Endothelial cell of umbilical vein (primary cell): ENCODE results near the gene HNRNPDL. TPM values are rescaled to one million over a fixed set of nuclear protein-coding genes. Genes with fewer than 3 reads are reported as not detected.

Experiments
- BruUV-seq: library from RNA; stranded (reverse); fragments of 400-500 nt; replicated peaks from 2 replicates; lab custom pipeline; 2021; lab: Mats Ljungman, UMichigan
- CTCF ChIA-PET: fragments of 300-600, 350-600 bp; sonication (Branson Sonifier 250); formaldehyde crosslinking; loops from one replicate; lab custom pipeline; 2021; ENCODE audit warnings: antibody characterized with exemption, inconsistent platforms; lab: Charles Lee
- POLR2A ChIA-PET: fragments of 300-600, 350-600 bp; sonication (Branson Sonifier 250); formaldehyde crosslinking; loops from one replicate; lab custom pipeline; 2021; ENCODE audit warnings: antibody characterized with exemption, inconsistent platforms; lab: Charles Lee
- DNase-seq: peaks from one replicate; pipeline ENCODE4 v3.0.0-alpha.2; 2011; ENCODE audit warnings: low read depth, low spot score
- FAIRE-seq: peaks from 2 replicates; lab custom pipeline; 2011; peaks lifted over from hg19 to GRCh38; lab: Jason Lieb, UNC
- H2AFZ ChIP-seq: 2 replicates; pipeline ENCODE4 v1.6.0; 2012; ENCODE audit warnings: low read depth, low read length, control low read depth, inconsistent platforms
- H3K27ac ChIP-seq: 2 replicates; pipeline ENCODE4 v1.5.1; 2011; ENCODE audit warnings: low read depth, mild to moderate bottlenecking, control low read depth, low read length, moderate library complexity; ENCODE audit not compliant: insufficient read depth
- H3K27me3 ChIP-seq, 2 experiments: 2 replicates each; pipeline versions ENCODE4 v1.6.0 to v1.6.1; 2011; ENCODE audit warnings: low read length in 2 of 2, mixed read lengths in 1 of 2; ENCODE audit not compliant: control insufficient read depth in 2 of 2, insufficient read depth in 2 of 2
- H3K36me3 ChIP-seq, 2 experiments: 2 replicates in 1 of 2; 3 replicates in 1 of 2; pipeline ENCODE4 v1.5.1; 2011; ENCODE audit warnings: low read length in 2 of 2, mild to moderate bottlenecking in 1 of 2, moderate library complexity in 1 of 2; ENCODE audit not compliant: control insufficient read depth in 2 of 2, insufficient read depth in 2 of 2; ENCODE audit errors: extremely low read depth in 1 of 2
- H3K4me1 ChIP-seq: 3 replicates; pipeline ENCODE4 v1.5.1; 2011; ENCODE audit warnings: mild to moderate bottlenecking, low read length; ENCODE audit not compliant: control insufficient read depth, insufficient read depth; ENCODE audit errors: extremely low read depth
- H3K4me2 ChIP-seq: 2 replicates; pipeline ENCODE4 v1.6.1; 2011; ENCODE audit warnings: low read length, control low read depth, mixed read lengths; ENCODE audit not compliant: insufficient read depth
- H3K4me3 ChIP-seq, 3 experiments: fragments of 200-600 bp in 1 of 3; sonication (generic), shearing (Covaris generic) in 1 of 3; replicated peaks in 1 of 3; 2 replicates each; pipeline ENCODE4 v1.5.1; 2011 to 2016; ENCODE audit warnings: control low read depth in 3 of 3, low read length in 3 of 3, mild to moderate bottlenecking in 2 of 3, inconsistent platforms in 1 of 3, low read depth in 1 of 3, moderate library complexity in 1 of 3; ENCODE audit not compliant: insufficient read depth in 1 of 3
- H3K79me2 ChIP-seq: 2 replicates; pipeline ENCODE4 v1.6.0; 2012; ENCODE audit warnings: low read length, inconsistent platforms; ENCODE audit not compliant: control insufficient read depth, insufficient read depth
- H3K9ac ChIP-seq: replicated peaks from 2 replicates; pipeline ENCODE3; 2011; ENCODE audit warnings: low read length, control low read depth; ENCODE audit not compliant: insufficient read depth; ENCODE audit errors: extremely low read depth
- H3K9me1 ChIP-seq: replicated peaks from 3 replicates; pipeline ENCODE4 v1.6.0; 2011; ENCODE audit warnings: mild to moderate bottlenecking, low read length; ENCODE audit not compliant: control insufficient read depth, insufficient read depth; ENCODE audit errors: extremely low read depth
- H3K9me3 ChIP-seq: replicated peaks from 2 replicates; pipeline ENCODE4 v1.5.1; 2012; ENCODE audit warnings: low read length, inconsistent platforms; ENCODE audit not compliant: control insufficient read depth, insufficient read depth
- H4K20me1 ChIP-seq: replicated peaks from 2 replicates; pipeline ENCODE3; 2011; ENCODE audit warnings: mild to moderate bottlenecking, low read length; ENCODE audit not compliant: control insufficient read depth, insufficient read depth; ENCODE audit errors: extremely low read depth
- EZH2 ChIP-seq: IDR thresholded peaks from 2 replicates; pipeline ENCODE4 v1.6.1; 2012; ENCODE audit warnings: borderline replicate concordance, low read depth, mild to moderate bottlenecking, moderate library complexity, low read length, inconsistent platforms; ENCODE audit not compliant: severe bottlenecking
- FOS ChIP-seq: IDR thresholded peaks from 2 replicates; pipeline ENCODE4 v1.6.1; 2011; ENCODE audit warnings: mild to moderate bottlenecking, low read length, moderate library complexity, borderline replicate concordance; ENCODE audit not compliant: insufficient read depth
- JUN ChIP-seq: IDR thresholded peaks from 2 replicates; pipeline ENCODE4 v1.6.1; 2011; ENCODE audit warnings: borderline replicate concordance, low read depth; ENCODE audit not compliant: insufficient read length, insufficient read depth
- MAX ChIP-seq: IDR thresholded peaks from 2 replicates; pipeline ENCODE4 v1.6.1; 2011; ENCODE audit not compliant: insufficient read depth, insufficient read length
- POLR2A ChIP-seq: IDR thresholded peaks from 2 replicates; pipeline ENCODE4 v1.6.1; 2012; ENCODE audit warnings: low read depth, mild to moderate bottlenecking, control low read depth, low read length
- dilution Hi-C: fragments of 300-500 bp; cut with MboI; formaldehyde crosslinking; loops from one replicate; pipeline ENCODE4 v1.15.0; 2019; ENCODE audit warnings: low sequenced_read_pairs; ENCODE audit not compliant: extremely low pct_ligation_motif_present
- intact Hi-C: fragments of 100-400 bp; cut with micrococcal nuclease; formaldehyde crosslinking; loops from one replicate; pipeline ENCODE4 v1.10.0; 2022
- polyA plus RNA-seq, 4 experiments: library from polyadenylated mRNA; depleted of rRNA in 3 of 4; stranded (reverse) in 3 of 4; unstranded in 1 of 4; fragments of >200 nt; gene quantifications; 2 replicates each; pipeline versions ENCODE4 v1.2.1 to v1.2.3, GENCODE V29; 2011 to 2012; ENCODE audit warnings: missing spikeins in 1 of 4
- total RNA-seq: library from RNA; stranded (reverse); gene quantifications from 2 replicates; pipeline ENCODE4 v1.2.3, GENCODE V29; 2021

The HNRNPDL gene
- total and polyA plus RNA-seq, 2 donors (not counting 3 experiments of a cell fraction or from before 2014, with no cell fraction given), result 160 to 292 TPM

- H3K9me1 ChIP-seq, result no peaks in the 10 kb centered on the region
- H4K20me1 ChIP-seq, result no peaks in the 10 kb centered on the region
- dilution Hi-C loops, result no loop called here
- H3K79me2 ChIP-seq, result no peaks in the 10 kb centered on the region
- intact Hi-C loops, result no loop called here
- ChIA-PET CTCF (no interaction called here), POLR2A (no interaction called here)
- no peak overlapping the region for H2AFZ ChIP-seq
- DNase-seq, result no peak
- no peak for FAIRE-seq
- TF ChIP-seq EZH2, result no peak
- TF ChIP-seq MAX, result no peak
- TF ChIP-seq POLR2A, result no peak
- TF ChIP-seq JUN, result no peak
- H3K4me1 ChIP-seq, result no peaks in the 10 kb centered on the region
- H3K4me3 ChIP-seq, result no peak overlapping the region
- no TSS peak for BruUV-seq
- no peak overlapping the region for H3K9ac ChIP-seq
- H3K36me3 ChIP-seq, result no peaks in the 10 kb centered on the region
- H3K4me2 ChIP-seq, result no peak overlapping the region
- no peak overlapping the region for H3K27ac ChIP-seq
- no peaks in the 10 kb centered on the region for H3K9me3 ChIP-seq
- H3K27me3 ChIP-seq, result peaks cover 3 to 5% of the 10 kb centered on the region in 2 experiments
Measured at GRCh38 chr4:82401600-82401999, 28.7 kb downstream of the HNRNPDL start.

- no peaks in the 10 kb centered on the region for H3K36me3 ChIP-seq
- H3K9me1 ChIP-seq, result no peaks in the 10 kb centered on the region
- H3K9ac ChIP-seq, result no peak overlapping the region
- no peak for DNase-seq
- no peak overlapping the region for H2AFZ ChIP-seq
- H3K27me3 ChIP-seq, result peaks cover 3 to 6% of the 10 kb centered on the region in 2 experiments
- H3K9me3 ChIP-seq, result no peaks in the 10 kb centered on the region
- H3K79me2 ChIP-seq, result no peaks in the 10 kb centered on the region
- ChIA-PET CTCF (interaction anchor here (1.2 to 2.5 kb wide), 3 partner anchors 12 to 31 kb away, joined by 3 to 8 read pairs (median 5); no protein-coding TSS in a partner anchor), POLR2A (no interaction called here)
- H3K4me3 ChIP-seq, result no peak overlapping the region
- intact Hi-C loops, result no loop called here
- no peaks in the 10 kb centered on the region for H3K4me1 ChIP-seq
- TF ChIP-seq EZH2 (no peak), FOS (no peak)
- H4K20me1 ChIP-seq, result no peaks in the 10 kb centered on the region
- H3K4me2 ChIP-seq, result no peak overlapping the region
- no peak for FAIRE-seq
- no TSS peak for BruUV-seq
- no peak overlapping the region for H3K27ac ChIP-seq
- dilution Hi-C loops, result no loop called here
Measured at GRCh38 chr4:82398263-82398662, 32.0 kb downstream of the HNRNPDL start.
